Right atrium auricular region (tissue), 2 donors: Measurements from ENCODE around the gene MYOZ1. TPM values are rescaled to one million over a fixed set of nuclear protein-coding genes. Genes with fewer than 3 reads are reported as not detected.

Experiments used
- DNase-seq: peaks from one replicate; pipeline ENCODE4 v3.0.0-alpha.2; 2019; ENCODE audit warnings: low spot score
- H3K27ac ChIP-seq, 2 donors: fragments of 200-600 bp; sonication (generic); 1 replicate in 1 of 2; 2 replicates in 1 of 2; pipeline ENCODE4 v1.5.1; 2016 to 2019
- H3K27me3 ChIP-seq, 2 donors: fragments of 200-600 bp; sonication (generic); one replicate each; pipeline versions ENCODE4 v1.5.1 to v1.6.0; 2017 to 2019
- H3K36me3 ChIP-seq: fragments of 200-600 bp; sonication (generic); one replicate; pipeline ENCODE4 v1.5.1; 2016
- H3K4me1 ChIP-seq, 2 donors: fragments of 200-600 bp; sonication (generic); one replicate each; pipeline versions ENCODE4 v1.5.1 to v1.6.0; 2017 to 2019
- H3K4me3 ChIP-seq, 2 donors: fragments of 200-600 bp; sonication (generic); 1 replicate in 1 of 2; 2 replicates in 1 of 2; pipeline ENCODE4 v1.5.1; 2017 to 2019; ENCODE audit warnings: mild to moderate bottlenecking in 1 of 2, moderate library complexity in 1 of 2
- H3K9me3 ChIP-seq, 2 donors: fragments of 200-600 bp; sonication (generic); one replicate each; pipeline ENCODE4 v1.5.1; 2019
- total RNA-seq, 2 donors: library from RNA; depleted of rRNA; stranded (reverse); fragments of >200 nt; gene quantifications; one replicate each; pipeline ENCODE4 v1.1.0, GENCODE V29; 2016
- TF ChIP-seq, protein P1 (sequence below), 2 donors: fragments of 200-600 bp; sonication (generic); IDR thresholded peaks; one replicate each; pipeline ENCODE4 v1.5.1; 2019; ENCODE audit warnings: antibody characterized with exemption in 2 of 2

MYOZ1 gene
- total RNA-seq, 2 donors from 2014 or later, result 2.3 to 51.0 TPM

DNA sequence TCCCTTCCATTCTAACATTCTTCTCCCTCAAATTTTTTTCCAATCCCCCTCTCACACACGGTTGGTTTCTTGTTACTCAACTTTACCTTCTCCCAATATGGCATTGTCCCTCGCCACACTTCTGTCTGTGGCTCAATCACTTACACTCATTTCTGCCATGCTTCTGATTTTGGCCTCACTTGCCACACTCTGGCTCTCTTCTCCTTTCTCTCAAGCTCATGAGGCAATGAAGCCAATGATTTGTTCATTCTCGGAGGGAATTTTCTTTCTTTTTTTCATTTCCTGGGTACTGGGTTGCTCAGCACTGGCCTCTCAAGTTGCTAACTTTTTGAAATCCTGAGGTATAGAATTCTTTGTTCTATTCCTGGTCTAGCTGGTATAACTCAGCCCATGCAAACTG is 4.0 kb upstream of the MYOZ1 start:
- peaks cover 0 to 50% of the 10 kb centered on the region in 2 donors for H3K4me1 ChIP-seq
- H3K4me3 ChIP-seq, result no peak overlapping the region
- no peaks in the 10 kb centered on the region for H3K27me3 ChIP-seq
- TF ChIP-seq, protein P1, sequence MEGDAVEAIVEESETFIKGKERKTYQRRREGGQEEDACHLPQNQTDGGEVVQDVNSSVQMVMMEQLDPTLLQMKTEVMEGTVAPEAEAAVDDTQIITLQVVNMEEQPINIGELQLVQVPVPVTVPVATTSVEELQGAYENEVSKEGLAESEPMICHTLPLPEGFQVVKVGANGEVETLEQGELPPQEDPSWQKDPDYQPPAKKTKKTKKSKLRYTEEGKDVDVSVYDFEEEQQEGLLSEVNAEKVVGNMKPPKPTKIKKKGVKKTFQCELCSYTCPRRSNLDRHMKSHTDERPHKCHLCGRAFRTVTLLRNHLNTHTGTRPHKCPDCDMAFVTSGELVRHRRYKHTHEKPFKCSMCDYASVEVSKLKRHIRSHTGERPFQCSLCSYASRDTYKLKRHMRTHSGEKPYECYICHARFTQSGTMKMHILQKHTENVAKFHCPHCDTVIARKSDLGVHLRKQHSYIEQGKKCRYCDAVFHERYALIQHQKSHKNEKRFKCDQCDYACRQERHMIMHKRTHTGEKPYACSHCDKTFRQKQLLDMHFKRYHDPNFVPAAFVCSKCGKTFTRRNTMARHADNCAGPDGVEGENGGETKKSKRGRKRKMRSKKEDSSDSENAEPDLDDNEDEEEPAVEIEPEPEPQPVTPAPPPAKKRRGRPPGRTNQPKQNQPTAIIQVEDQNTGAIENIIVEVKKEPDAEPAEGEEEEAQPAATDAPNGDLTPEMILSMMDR (IDR thresholded peaks at IDR 0.05), result no peak
- DNase-seq, result no peak
- H3K36me3 ChIP-seq, result peaks cover 20% of the 10 kb centered on the region
- H3K27ac ChIP-seq, result peak overlapping the region; percentile 77 to 95
- H3K9me3 ChIP-seq, result no peaks in the 10 kb centered on the region

DNA sequence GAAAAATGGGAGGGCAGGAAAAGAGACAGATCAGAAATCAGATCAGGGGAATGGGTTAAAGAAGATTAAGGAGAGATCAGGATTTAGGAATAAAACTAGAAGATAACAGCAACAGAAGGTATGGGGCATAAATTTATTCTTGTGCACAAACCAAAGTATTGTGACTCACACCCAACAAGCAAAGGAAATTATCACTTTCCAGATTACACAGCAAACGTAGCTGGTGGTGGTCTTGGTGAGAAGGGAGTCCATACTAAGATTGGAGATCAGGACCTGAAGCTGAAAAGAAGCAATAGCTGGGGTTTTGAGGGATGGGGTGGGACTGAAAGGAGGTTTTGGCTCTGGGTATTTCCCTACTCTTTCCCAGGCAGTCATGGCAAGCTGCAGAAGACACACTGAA is 3.5 kb upstream of the MYOZ1 start:
- no peak for DNase-seq
- Histone ChIP-seq H3K27ac (peak overlapping the region; percentile 77 to 95), H3K27me3 (no peaks in the 10 kb centered on the region), H3K36me3 (peaks cover 20% of the 10 kb centered on the region), H3K4me3 (no peak overlapping the region), H3K4me1 (peaks cover 0 to 50% of the 10 kb centered on the region in 2 donors), H3K9me3 (no peaks in the 10 kb centered on the region)
- TF ChIP-seq, protein P1 (IDR thresholded peaks at IDR 0.05), result no peak

DNA sequence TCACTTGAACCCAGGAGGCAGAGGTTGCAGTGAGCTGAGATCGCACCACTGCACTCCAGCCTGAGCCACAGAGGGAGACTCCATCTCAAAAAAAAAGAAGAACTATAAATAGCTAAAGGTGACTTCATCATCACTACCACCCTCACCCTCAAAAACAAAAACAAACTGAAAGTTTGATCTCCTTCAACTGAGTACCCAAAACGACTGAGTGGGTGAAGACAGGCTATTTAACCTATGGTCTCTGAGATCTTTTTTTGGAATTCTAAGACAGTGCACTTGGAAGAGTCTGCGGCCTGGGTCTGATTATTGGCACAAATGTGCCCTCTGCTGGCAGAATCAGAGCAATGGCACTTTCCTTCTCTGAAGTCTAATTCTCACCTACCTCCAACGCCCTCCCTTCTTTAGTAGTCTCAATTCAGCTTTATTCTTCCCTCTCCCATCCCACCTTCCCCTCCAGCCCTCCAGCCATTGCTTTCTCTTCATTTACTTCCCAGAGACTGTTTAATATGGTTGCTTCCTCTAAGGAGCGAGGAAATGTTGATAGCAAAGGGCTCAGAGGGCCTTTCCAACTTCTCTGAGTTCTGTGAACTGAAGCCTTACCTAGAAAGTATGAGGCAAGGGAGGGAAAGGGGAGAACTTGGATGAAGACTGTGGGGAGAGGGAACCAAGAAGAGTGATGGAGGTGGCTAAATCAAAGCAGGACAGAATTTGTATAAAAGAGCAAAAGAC is 2.9 kb upstream of the MYOZ1 start:
- Histone ChIP-seq H3K27me3 (no peaks in the 10 kb centered on the region), H3K9me3 (no peaks in the 10 kb centered on the region), H3K4me1 (peaks cover 0 to 48% of the 10 kb centered on the region in 2 donors), H3K27ac (peak overlapping the region; percentile 57 to 95), H3K4me3 (no peak overlapping the region), H3K36me3 (peaks cover 20% of the 10 kb centered on the region)
- TF ChIP-seq, protein P1 (IDR thresholded peaks at IDR 0.05), result peak; percentile 64 to 89
- DNase-seq, result peak; percentile 72

DNA sequence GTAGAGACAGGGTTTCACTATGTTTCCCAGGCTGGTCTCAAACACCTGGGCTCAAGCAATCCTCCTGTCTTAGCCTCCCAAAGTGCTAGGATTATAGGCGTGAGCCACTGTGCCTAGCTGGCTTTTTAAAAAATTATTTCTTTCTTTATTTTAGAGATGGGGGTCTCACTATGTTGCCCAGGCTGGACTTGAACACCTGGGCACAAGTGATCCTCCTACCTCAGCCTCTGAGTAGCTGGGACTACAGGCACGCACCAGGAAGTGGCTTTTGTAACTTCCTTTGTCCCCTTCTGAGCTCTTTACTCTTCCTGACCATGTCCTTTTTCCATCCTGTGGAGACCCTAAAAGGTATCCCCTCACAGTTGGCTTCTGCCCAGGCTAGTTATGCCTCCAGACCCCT is 2.1 kb upstream of the MYOZ1 start:
- DNase-seq, result no peak
- peak overlapping the region in 1 of 2 donors; percentile 95 for H3K27ac ChIP-seq

DNA sequence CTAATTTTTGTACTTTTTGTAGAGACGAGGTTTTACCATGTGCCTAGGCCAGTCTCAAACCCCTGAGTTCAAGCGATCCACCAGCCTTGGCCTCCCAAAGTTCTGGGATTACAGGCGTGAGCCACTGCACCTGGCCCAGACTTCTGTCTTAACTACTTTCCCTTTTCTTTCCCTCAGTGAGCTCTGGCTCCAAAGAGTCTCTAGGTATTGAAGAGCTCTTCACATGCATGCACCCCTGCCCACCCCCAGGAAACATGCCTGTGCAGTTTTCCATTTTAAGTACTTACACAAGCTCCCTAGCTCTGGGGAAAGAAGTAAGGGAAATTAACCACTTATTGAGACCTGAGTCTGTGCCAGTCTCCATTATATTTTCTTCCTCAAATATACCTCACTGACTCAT is 2.0 kb downstream of the MYOZ1 start:
- Histone ChIP-seq H3K36me3 (no peaks in the 10 kb centered on the region), H3K27me3 (no peaks in the 10 kb centered on the region), H3K9me3 (no peaks in the 10 kb centered on the region), H3K4me1 (peaks cover 0 to 16% of the 10 kb centered on the region in 2 donors), H3K4me3 (no peak overlapping the region), H3K27ac (no peak overlapping the region)
- TF ChIP-seq, protein P1 (IDR thresholded peaks at IDR 0.05), result no peak
- no peak for DNase-seq

More for the DNA sequence above, 2.1 kb upstream of the MYOZ1 start:
- Histone ChIP-seq H3K36me3 (peaks cover 17% of the 10 kb centered on the region), H3K27me3 (no peaks in the 10 kb centered on the region), H3K4me1 (peaks cover 0 to 40% of the 10 kb centered on the region in 2 donors), H3K9me3 (no peaks in the 10 kb centered on the region), H3K4me3 (no peak overlapping the region)
- TF ChIP-seq, protein P1 (IDR thresholded peaks at IDR 0.05), result no peak

DNA sequence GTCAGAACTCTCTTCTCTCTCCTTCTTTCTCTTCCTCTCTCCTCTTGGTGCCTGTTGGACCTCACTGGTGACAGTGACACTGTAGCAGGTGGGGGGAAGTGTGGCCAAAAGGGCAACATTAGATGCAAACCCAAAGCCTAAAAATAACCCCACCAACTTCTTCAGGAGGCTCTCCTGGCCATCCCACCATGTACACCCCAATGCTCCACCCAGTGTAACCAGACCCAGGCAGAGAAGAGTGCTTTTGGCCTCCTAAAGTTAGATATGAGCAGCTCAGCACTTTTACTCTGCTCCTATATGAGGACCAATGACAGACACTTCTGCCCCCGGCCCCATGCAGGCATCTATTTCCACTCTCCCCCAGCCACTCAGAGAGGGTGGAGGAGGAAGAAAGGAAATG is 5.5 kb downstream of the MYOZ1 start:
- Histone ChIP-seq H3K4me1 (no peaks in the 10 kb centered on the region), H3K27ac (no peak overlapping the region), H3K4me3 (no peak overlapping the region), H3K36me3 (no peaks in the 10 kb centered on the region), H3K27me3 (no peaks in the 10 kb centered on the region), H3K9me3 (no peaks in the 10 kb centered on the region)
- no peak for DNase-seq
- TF ChIP-seq, protein P1 (IDR thresholded peaks at IDR 0.05), result no peak
